ENCODE results near the gene PHACTR2.
"Not testable (repeated sequence)": the region's sequence is repeated elsewhere in the genome, so short reads cannot be mapped to it uniquely, and the experiment has no call there.

Gene PHACTR2

GRCh38 chr6:143773506-143774150 lies 95.9 kb downstream of the PHACTR2 start:
- no peak for DNase-seq

- DNase-seq: no peak
Measured at GRCh38 chr6:143774347-143774746, 96.6 kb downstream of the PHACTR2 start.

- DNase-seq: no peak
Measured at GRCh38 chr6:143775336-143775735, 97.6 kb downstream of the PHACTR2 start.

GRCh38 chr6:143778926-143779325 lies 101.2 kb downstream of the PHACTR2 start:
- no peak for DNase-seq

- no peak for DNase-seq
Measured at GRCh38 chr6:143782481-143782880, 104.7 kb downstream of the PHACTR2 start.

- DNase-seq: no peak
Measured at GRCh38 chr6:143783077-143783476, 105.3 kb downstream of the PHACTR2 start.

GRCh38 chr6:143784316-143784715 lies 106.6 kb downstream of the PHACTR2 start:
- no peak for DNase-seq

GRCh38 chr6:143786371-143786770 lies 108.6 kb downstream of the PHACTR2 start:
- DNase-seq: not testable (repeated sequence)

GRCh38 chr6:143792402-143793279 lies 114.9 kb downstream of the PHACTR2 start:
- DNase-seq: no peak

GRCh38 chr6:143793280-143793619 lies 115.5 kb downstream of the PHACTR2 start:
- DNase-seq: no peak

GRCh38 chr6:143796551-143796950 lies 118.8 kb downstream of the PHACTR2 start:
- DNase-seq: not testable (repeated sequence)

- DNase-seq: not testable (repeated sequence)
Measured at GRCh38 chr6:143798487-143798886, 120.7 kb downstream of the PHACTR2 start.

- no peak for DNase-seq
Measured at GRCh38 chr6:143802833-143803565, 125.2 kb downstream of the PHACTR2 start.

GRCh38 chr6:143803769-143804568 lies 126.2 kb downstream of the PHACTR2 start:
- no peak for DNase-seq

- no peak for DNase-seq
Measured at GRCh38 chr6:143804835-143805239, 127.1 kb downstream of the PHACTR2 start.

GRCh38 chr6:143806282-143807102 lies 128.7 kb downstream of the PHACTR2 start:
- DNase-seq: no peak

GRCh38 chr6:143807103-143807772 lies 129.5 kb downstream of the PHACTR2 start:
- DNase-seq: no peak

GRCh38 chr6:143810745-143811144 lies 133.0 kb downstream of the PHACTR2 start:
- no peak for DNase-seq

- no peak for DNase-seq
Measured at GRCh38 chr6:143811501-143812157, 133.9 kb downstream of the PHACTR2 start.

GRCh38 chr6:143817621-143818020 lies 139.9 kb downstream of the PHACTR2 start:
- no peak for DNase-seq

GRCh38 chr6:143821359-143821758 lies 143.6 kb downstream of the PHACTR2 start:
- no peak for DNase-seq
